Lower leg skin (tissue), 3 donors: ENCODE measurements around the gene NAE1.

Source experiments
- POLR2A ChIP-seq, 2 donors: fragments of 450-650 bp; IDR thresholded peaks; one replicate each; pipeline ENCODE4 v1.6.1; 2016 to 2017; ENCODE audit warnings: antibody characterized with exemption in 2 of 2, mild to moderate bottlenecking in 1 of 2, moderate library complexity in 1 of 2
- TF ChIP-seq, protein P1 (sequence below), 3 donors: fragments of 450-650 bp; IDR thresholded peaks; one replicate each; pipeline ENCODE4 v1.5.1; 2016; ENCODE audit warnings: antibody characterized with exemption in 3 of 3, mild to moderate bottlenecking in 3 of 3, moderate library complexity in 2 of 3

- TF ChIP-seq POLR2A (IDR thresholded peaks at IDR 0.05): no peak
- TF ChIP-seq, protein P1, sequence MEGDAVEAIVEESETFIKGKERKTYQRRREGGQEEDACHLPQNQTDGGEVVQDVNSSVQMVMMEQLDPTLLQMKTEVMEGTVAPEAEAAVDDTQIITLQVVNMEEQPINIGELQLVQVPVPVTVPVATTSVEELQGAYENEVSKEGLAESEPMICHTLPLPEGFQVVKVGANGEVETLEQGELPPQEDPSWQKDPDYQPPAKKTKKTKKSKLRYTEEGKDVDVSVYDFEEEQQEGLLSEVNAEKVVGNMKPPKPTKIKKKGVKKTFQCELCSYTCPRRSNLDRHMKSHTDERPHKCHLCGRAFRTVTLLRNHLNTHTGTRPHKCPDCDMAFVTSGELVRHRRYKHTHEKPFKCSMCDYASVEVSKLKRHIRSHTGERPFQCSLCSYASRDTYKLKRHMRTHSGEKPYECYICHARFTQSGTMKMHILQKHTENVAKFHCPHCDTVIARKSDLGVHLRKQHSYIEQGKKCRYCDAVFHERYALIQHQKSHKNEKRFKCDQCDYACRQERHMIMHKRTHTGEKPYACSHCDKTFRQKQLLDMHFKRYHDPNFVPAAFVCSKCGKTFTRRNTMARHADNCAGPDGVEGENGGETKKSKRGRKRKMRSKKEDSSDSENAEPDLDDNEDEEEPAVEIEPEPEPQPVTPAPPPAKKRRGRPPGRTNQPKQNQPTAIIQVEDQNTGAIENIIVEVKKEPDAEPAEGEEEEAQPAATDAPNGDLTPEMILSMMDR (IDR thresholded peaks at IDR 0.05): no peak
These were observed 10.6 kb upstream of the NAE1 start for GRCh38 chr16:66841366-66841765.
